Activated CD4-positive, alpha-beta T cell treated with anti-CD3 and anti-CD28 coated beads, Interleukin-2, amount 50 U/mL, for 4 hours (primary cell): ENCODE measurements around the gene SMAD9.

Source experiments
- DNase-seq, 2 experiments: peaks; one replicate each; pipeline ENCODE4 v3.0.0-alpha.2; 2020

The SMAD9 gene

GRCh38 chr13:36814465-36814864 lies 105.6 kb downstream of the SMAD9 start:
- no peak for DNase-seq

DNA sequence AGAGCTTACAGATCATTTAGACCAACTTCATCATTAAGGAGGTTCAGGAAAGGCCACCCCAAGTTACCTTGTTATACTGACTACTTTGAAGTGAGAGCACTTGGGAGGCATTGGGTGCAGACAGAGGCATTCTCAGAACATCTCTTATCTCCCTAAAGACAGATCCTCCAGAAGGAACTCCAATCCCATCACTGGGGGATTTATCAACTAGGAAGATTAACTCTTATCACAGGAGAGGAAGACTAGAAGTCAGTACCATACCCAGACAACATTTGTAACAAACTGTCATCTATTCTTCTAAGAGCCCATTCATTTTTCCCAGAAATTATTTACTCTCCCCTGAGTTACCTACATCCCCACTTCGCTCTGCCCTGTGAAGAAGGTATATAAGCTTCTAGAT lies 106.8 kb downstream of the SMAD9 start:
- no peak for DNase-seq

- no peak for DNase-seq
Measured at GRCh38 chr13:36807616-36808015, 112.4 kb downstream of the SMAD9 start.

GRCh38 chr13:36806102-36806501 lies 113.9 kb downstream of the SMAD9 start:
- DNase-seq, result no peak

- no peak for DNase-seq
Measured at GRCh38 chr13:36804588-36804987, 115.5 kb downstream of the SMAD9 start.

DNA sequence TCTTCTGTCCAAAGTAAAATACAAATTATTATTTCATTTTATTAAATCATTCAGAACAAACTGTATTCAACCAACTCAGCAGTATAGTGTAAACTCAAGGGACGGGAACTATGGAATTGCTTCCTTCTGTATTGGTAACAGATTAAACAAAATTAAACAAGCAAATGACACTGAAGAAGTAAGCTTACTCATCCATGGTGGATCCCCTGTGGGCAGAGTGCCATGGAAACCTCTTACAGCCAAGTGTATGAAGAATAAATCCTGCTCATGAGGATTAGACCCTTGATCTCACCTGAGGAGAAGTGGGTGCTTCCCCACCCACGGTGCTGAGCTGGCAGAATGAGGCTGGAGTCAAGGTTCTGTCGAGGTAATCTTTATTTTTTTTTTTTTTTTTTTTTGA lies 119.0 kb downstream of the SMAD9 start:
- no peak for DNase-seq

- no peak for DNase-seq
Measured at GRCh38 chr13:36796052-36796451, 124.0 kb downstream of the SMAD9 start.

DNA sequence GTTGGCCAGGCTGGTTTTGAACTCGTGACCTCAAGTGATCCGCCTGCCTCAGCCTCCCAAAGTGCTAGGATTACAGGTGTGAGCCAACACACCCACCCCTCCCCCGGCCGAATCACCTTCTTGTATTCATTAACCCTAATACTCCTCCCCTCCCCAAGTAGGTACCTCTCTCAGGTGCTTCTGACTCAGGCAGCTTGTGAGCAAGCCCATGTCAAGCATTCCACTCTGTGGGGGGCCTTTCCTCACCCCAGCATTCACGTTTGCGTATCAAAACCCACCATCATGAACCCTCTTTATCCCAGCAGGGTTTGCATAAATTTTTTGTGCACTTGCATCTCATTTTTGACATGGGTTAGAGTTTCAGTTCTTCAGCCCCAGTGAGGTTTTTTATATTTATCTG lies 124.6 kb downstream of the SMAD9 start:
- DNase-seq, result no peak
